ENCODE data around the gene RPN1.

RPN1 gene

DNA sequence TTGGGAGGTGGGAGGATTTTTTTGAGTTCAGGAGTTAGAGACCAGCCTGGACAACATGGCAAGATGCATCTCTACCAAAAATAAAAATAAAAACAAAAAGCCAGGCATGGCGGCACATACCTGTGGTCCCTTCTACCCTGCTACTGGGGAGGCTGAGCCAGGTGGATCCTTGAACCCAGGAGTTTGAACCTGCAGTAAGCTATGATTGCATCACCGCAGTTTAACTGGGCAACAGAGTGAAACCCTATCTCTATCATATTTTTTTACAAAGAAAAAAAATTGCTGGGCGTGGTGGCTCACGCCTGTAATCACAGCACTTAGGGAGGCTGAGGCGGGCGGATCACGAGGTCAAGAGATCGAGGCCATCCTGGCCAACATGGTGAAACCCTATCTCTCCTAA, 35.8 kb upstream of the RPN1 start:
- in situ Hi-C loops (cut with HindIII; ENCODE audit: low pct_ligation_motif_present, low sequenced_read_pairs): loop anchor here (25.0 kb wide), 1 partner anchor 101 kb away; no protein-coding TSS in a partner anchor

DNA sequence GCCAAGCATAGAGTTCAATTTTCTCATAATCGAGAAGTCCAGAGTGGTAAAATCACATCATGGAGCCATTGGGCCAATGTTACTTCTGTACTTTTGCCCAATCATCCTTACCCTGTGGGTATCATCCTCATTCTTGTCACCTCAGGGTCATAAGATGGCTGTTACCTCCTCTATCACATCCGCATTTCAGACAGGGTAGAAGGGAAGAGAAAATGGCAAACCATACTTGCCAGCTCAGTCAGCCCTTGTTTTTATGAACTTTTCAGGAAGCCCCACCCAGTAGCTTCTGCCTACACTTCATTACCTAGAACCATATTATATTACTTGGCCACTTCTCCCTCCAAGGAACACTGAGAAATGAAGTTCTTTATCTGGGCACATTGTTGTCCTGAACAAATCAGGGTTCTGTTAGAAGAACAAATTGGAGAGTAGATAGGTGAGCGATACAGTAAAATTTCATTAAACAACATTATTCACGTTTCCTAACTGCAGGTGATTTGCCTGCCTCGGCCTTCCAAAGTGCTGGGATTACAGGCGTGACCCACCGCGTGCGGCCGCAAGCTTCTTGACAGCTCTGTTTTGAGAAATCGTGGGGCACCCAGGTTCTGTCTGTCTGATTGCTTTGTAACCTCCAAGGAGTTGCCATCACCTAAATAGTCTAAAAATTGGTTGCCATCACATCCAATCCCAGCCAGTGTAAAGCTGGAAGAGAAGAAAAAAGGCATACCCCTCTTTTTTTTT, 34.5 kb upstream of the RPN1 start:
- Histone ChIP-seq H3K36me3 (replicated peaks) (no peaks in the 10 kb centered on the region), H3K4me3 (ENCODE audit: low read depth, low read length) (no peak overlapping the region), H3K27me3 (replicated peaks) (no peaks in the 10 kb centered on the region), H3K27ac (no peak overlapping the region)
- no peak for DNase-seq
- TF ChIP-seq, protein P1, sequence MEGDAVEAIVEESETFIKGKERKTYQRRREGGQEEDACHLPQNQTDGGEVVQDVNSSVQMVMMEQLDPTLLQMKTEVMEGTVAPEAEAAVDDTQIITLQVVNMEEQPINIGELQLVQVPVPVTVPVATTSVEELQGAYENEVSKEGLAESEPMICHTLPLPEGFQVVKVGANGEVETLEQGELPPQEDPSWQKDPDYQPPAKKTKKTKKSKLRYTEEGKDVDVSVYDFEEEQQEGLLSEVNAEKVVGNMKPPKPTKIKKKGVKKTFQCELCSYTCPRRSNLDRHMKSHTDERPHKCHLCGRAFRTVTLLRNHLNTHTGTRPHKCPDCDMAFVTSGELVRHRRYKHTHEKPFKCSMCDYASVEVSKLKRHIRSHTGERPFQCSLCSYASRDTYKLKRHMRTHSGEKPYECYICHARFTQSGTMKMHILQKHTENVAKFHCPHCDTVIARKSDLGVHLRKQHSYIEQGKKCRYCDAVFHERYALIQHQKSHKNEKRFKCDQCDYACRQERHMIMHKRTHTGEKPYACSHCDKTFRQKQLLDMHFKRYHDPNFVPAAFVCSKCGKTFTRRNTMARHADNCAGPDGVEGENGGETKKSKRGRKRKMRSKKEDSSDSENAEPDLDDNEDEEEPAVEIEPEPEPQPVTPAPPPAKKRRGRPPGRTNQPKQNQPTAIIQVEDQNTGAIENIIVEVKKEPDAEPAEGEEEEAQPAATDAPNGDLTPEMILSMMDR (IDR thresholded peaks at IDR 0.05; ENCODE audit: low read depth, low read length, missing control alignments): no peak
- in situ Hi-C loops (cut with HindIII; ENCODE audit: low pct_ligation_motif_present, low sequenced_read_pairs): loop anchor here (25.0 kb wide), 1 partner anchor 102 kb away; no protein-coding TSS in a partner anchor

More for the DNA sequence above, 35.8 kb upstream of the RPN1 start:
- Histone ChIP-seq H3K4me3 (ENCODE audit: low read depth, low read length) (no peak overlapping the region), H3K36me3 (replicated peaks) (no peaks in the 10 kb centered on the region), H3K27ac (no peak overlapping the region), H3K27me3 (replicated peaks) (no peaks in the 10 kb centered on the region)
- DNase-seq: no peak
- TF ChIP-seq, protein P1 (IDR thresholded peaks at IDR 0.05; ENCODE audit: low read depth, low read length, missing control alignments): no peak

DNA sequence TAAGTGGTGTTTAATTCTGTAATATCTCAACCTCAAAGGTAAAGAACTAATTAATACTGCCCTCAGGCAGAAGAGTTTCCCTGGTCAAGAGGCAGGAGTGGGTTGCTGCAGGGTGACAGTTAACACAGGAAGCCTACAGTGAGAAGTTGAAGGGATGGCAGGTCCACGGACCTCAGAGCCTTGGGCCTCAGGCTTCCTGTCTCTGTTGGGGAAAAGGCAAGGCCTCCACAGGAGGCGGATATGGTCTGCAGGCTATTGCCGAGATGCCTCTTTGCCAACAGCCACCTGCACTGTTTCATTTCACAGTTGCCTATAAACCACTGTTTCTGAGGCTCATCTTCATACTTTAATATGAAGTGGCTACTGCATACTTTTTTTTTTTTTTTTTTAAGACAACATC, 33.3 kb upstream of the RPN1 start:
- no peak for DNase-seq
- in situ Hi-C loops (cut with HindIII; ENCODE audit: low pct_ligation_motif_present, low sequenced_read_pairs): loop anchor here (25.0 kb wide), 1 partner anchor 103 kb away; no protein-coding TSS in a partner anchor
- no peak overlapping the region for H3K27ac ChIP-seq

DNA sequence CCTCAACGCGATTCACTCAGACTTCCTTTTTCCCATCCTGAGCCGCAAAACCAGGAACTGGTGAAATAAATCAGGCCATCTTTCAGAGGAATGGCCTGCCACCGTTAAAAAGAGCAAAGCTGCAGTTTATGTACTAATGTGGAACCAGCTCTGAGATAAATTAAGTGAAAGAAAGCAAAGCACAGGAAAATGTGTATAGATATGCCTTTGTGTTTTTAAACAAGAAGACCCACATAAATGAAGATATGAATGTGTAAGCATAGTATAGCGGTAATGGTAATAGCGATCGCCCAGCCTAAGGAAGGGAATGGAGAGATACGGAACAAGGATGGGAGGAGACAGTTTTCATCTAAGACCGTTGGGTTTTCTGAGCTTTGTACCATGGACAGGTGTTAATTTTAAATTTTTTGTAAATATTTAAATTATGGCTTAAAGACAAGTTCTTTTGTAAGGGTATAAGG, 30.8 kb upstream of the RPN1 start:
- Histone ChIP-seq H3K4me3 (ENCODE audit: low read depth, low read length) (peak overlapping the region; percentile 85), H3K27ac (peak overlapping the region; percentile 93), H3K36me3 (replicated peaks) (no peaks in the 10 kb centered on the region), H3K27me3 (replicated peaks) (no peaks in the 10 kb centered on the region)
- in situ Hi-C loops (cut with HindIII; ENCODE audit: low pct_ligation_motif_present, low sequenced_read_pairs): loop anchor here (25.0 kb wide), 1 partner anchor 106 kb away; no protein-coding TSS in a partner anchor
- DNase-seq: no peak
- TF ChIP-seq, protein P1 (IDR thresholded peaks at IDR 0.05; ENCODE audit: low read depth, low read length, missing control alignments): no peak

More for the DNA sequence above, 33.3 kb upstream of the RPN1 start:
- no peaks in the 10 kb centered on the region for H3K36me3 ChIP-seq (replicated peaks)
- TF ChIP-seq, protein P1 (IDR thresholded peaks at IDR 0.05; ENCODE audit: low read depth, low read length, missing control alignments): no peak
- no peaks in the 10 kb centered on the region for H3K27me3 ChIP-seq (replicated peaks)
- H3K4me3 ChIP-seq (ENCODE audit: low read depth, low read length): no peak overlapping the region

DNA sequence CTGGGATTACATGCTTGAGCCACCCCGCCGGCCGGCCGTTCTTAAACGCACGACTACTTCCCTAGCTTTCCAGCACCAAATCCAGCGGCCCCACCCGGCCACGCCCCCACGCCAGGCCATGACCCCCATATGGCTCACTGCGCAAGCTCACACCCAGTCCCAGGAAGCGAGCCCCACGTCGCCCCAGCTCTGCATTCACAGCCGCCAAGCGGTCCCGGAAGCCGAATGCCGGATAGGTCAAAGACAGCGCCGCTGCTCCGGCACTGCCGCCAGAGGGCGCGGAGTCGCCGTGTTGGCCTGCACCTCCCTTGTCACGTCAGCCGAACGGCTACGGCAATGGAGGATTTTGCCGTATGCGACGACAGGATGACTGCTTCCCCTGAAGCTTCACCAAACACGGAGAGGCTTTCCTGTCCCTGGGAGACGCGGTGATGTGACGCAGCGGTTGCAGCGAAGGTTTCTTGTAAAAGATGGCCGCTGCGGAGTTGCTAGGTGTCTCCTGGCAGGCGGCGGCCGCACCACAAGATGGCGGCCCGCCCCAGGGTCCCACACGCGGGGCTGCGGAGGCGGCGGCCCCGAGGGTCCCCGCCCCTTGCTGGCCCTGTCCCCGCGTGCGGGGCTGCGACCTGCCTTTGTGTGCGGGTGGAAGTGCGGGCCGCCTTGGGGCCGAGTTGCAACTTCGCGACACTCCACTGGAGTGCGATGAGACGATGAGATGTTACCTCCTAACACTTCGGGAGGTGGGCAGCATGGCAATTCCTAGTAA, 30.2 kb upstream of the RPN1 start:
- Histone ChIP-seq H3K4me3 (ENCODE audit: low read depth, low read length) (peak overlapping the region; percentile 85), H3K36me3 (replicated peaks) (no peaks in the 10 kb centered on the region), H3K27ac (peak overlapping the region; percentile 93), H3K27me3 (replicated peaks) (no peaks in the 10 kb centered on the region)
- TF ChIP-seq, protein P1 (IDR thresholded peaks at IDR 0.05; ENCODE audit: low read depth, low read length, missing control alignments): peak; percentile 100
- peak; percentile 98 for DNase-seq
- in situ Hi-C loops (cut with HindIII; ENCODE audit: low pct_ligation_motif_present, low sequenced_read_pairs): loop anchor here (25.0 kb wide), 1 partner anchor 107 kb away; no protein-coding TSS in a partner anchor

Data from brain microvascular endothelial cell (primary cell).